H1 (cell line): Measurements from ENCODE around the gene PIM2. TPM values are rescaled to one million over a fixed set of nuclear protein-coding genes. Genes with fewer than 3 reads are reported as not detected.

Experiments
- polyA plus RNA-seq, 7 experiments: library from polyadenylated mRNA; depleted of rRNA in 3 of 7; stranded (reverse) in 5 of 7; unstranded in 2 of 7; fragments of >200 nt in 5 of 7; fragments of 200-250 nt in 2 of 7; gene quantifications; 1 replicate in 5 of 7; 2 replicates in 1 of 7; 4 replicates in 1 of 7; pipeline versions ENCODE4 v1.2.1 to v1.2.3, GENCODE V29; 2011 to 2013; ENCODE audit warnings: missing spikeins in 2 of 7, mixed read lengths in 2 of 7
- total RNA-seq: library from RNA; stranded (reverse); fragmentation: NEBNext Ultra II Directional; extraction: Animal tissue kit (Norgen Biotek cat#: 25700); gene quantifications from 2 replicates; pipeline ENCODE4 v1.2.1, GENCODE V29; 2021
- TF ChIP-seq, protein P1 (sequence below): IDR thresholded peaks from 2 replicates; pipeline ENCODE4 v1.6.1; 2012; ENCODE audit warnings: inconsistent platforms

The PIM2 gene
- total and polyA plus RNA-seq, 2 of the 8 experiments (the other 6 are each of a cell fraction or from before 2014, with no cell fraction given): 180 to 203 TPM

DNA sequence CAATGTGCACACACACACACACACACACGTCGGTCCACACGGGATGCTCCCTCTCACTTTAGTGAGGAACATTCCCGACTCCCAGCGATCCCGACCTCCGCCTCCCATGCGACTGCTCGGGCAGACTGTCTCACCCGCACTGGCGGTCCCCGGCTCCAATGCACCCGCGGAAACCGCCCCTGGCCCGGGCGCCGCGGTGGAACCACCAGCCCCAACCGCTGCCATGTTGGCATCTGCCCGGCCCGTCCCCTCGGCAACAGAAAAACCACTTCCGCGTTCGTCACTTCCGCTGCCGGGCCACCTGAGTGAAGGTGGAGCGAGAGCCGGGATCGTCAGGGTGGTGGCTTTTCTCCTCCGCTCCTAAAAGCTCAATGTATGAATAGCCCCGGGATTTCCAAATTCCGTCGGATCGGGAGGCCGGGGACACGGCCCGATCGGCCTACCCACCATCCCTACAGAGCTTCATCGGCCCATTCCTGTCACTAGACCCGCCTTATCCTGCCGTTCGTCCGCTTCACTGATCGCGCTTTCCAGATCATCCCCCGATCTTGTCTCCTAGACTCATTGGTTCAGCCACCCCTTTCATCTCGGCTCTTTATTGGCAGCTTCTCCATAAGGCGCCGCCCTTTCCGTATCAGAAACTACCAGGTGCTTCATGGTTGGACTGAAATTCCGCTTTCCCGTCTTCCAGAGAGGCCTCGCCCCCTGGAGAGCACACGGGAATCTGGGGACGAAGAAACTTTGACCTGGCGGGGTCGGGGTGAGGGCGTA, 7.2 kb downstream of the PIM2 start, which contains the start of gene SLC35A2 (continued):
- TF ChIP-seq, protein P1, sequence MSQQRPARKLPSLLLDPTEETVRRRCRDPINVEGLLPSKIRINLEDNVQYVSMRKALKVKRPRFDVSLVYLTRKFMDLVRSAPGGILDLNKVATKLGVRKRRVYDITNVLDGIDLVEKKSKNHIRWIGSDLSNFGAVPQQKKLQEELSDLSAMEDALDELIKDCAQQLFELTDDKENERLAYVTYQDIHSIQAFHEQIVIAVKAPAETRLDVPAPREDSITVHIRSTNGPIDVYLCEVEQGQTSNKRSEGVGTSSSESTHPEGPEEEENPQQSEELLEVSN: no peak
